ENCODE measurements around the gene TMEM9B.
A peak's percentile ranks its signal among the peaks of the same experiment; 100 is the strongest.
"Not testable (repeated sequence)": the region's sequence is repeated elsewhere in the genome, so short reads cannot be mapped to it uniquely, and the experiment has no call there.

TMEM9B gene

DNA sequence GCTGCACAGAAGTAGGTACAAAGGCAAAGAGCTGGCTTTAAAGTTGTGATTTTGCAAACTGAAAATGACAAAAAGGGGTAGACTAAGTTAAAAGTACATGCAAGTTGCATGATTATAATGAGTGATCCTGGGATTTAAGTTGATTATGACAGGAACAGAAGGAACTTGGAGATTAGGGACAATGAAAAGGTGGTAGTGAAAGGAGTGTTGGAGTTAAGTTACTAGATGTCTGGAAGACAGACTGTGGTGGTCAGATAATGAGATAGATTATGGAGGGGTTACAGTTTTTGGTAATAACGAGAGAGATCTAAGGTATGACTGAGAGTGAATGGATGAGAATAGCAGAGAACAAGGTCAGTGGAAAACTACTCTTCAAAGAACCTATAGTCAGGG is 7.7 kb upstream of the TMEM9B start:
- DNase-seq = no peak

- no peak for DNase-seq
Measured at GRCh38 chr11:8971196-8971923, 7.1 kb upstream of the TMEM9B start.

GRCh38 chr11:8967184-8967583 is 2.9 kb upstream of the TMEM9B start:
- no peak for DNase-seq

DNA sequence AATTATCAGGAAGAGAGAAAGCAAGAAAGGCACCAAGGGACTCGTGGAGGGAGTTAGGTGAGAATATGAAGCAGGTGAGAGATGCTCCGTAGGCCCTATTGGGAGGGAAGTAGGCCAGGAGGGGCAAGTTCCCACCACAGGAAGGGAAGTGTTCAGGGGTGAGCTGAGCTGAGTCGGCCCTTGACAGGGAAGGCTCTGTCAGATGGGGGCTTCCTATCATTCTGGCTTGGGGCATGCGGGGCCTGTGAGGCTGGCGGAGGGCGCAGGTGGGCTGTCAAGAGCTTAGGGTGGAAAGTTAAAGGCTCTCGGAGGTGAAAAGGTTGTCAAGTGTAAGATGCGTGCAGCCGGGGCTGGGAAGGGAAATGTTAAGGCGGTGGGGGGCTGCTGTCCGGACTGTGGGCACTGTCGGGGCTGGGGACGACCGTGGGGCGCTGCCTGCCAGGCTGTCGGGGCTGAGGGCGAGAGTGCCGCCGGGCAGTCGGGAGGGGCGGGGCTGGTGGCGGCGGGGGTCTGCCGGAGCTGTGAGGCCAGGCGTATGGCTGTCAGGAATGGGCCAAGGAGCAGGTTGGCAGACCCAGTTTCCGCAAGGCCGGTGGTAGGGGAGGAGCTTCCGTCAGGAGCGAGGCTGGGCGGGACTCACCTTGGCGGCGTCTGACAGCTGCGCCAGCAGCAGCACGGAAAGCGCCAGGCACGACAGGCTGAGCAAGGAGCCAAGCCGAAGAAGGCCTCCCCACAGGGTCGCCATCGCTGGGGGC is 496 bp downstream of the TMEM9B start:
- peak; percentile 84 for DNase-seq

DNA sequence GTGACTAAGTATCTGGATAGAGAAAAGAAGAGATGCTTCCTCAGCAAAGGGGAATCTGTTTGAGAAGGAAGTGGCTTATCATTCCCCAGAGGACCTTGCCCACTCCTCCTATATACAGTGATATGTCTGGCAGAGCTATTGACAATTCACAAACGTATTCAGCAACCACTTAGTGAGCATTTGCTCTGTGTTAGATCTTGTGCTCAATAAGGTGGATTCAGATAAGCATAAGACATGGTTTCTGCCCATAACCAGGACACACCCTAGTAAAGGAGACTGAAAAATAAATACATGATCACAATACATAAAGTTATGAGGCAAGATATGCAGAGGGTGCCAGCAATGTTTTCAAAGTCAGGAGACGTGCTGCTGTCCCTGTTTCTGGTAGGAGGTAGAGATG is 1.4 kb downstream of the TMEM9B start:
- DNase-seq = no peak

DNA sequence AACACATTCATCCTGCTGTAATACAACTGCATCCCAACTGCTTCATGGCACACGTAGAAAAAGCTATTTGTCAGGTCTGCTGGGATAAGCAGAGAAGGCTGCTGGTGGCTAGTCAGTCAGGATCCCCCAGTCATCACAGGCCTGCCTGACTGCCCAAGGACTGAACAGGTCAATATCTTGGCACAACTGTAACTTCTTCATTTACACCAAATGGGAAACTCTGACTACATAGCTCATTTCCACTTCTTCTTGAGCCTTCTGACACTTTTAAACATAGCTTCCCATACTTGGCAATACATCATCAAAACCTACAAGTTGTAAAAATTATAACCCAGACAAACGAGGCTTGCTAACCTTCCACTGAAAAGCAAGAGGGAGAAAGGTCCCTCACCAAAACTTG is 2.8 kb downstream of the TMEM9B start:
- DNase-seq = no peak

DNA sequence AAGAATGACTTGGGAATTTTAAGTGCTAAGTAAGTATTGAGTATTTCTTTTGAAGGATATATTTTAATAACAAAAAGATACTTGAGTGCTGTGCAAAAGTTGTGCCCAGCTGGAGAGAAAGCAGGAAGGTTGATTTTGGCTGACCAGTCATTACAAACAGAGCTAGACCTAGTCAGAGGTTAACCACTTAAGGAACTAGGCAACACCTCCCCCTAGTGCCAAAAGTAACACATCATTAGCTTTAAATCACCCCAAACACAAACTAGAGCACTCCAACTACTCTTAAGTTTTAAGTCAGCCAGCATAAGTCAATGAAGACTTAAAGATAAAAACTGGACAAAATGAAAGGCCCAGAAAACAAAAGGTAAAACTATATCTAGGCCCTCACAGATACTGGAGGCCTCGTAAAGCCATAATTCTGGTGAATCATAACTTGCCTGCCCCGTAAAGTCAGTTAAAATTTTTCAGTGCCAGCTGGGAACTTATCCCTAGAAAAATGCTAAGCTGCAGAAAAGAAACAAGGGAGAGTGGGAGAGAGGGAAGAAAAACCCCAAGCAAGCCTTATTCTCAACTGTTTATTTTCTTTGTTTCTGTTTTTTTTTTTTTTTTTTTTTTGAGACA is 4.6 kb downstream of the TMEM9B start:
- DNase-seq = peak; percentile 58

GRCh38 chr11:8956860-8957259 is 7.4 kb downstream of the TMEM9B start:
- no peak for DNase-seq

DNA sequence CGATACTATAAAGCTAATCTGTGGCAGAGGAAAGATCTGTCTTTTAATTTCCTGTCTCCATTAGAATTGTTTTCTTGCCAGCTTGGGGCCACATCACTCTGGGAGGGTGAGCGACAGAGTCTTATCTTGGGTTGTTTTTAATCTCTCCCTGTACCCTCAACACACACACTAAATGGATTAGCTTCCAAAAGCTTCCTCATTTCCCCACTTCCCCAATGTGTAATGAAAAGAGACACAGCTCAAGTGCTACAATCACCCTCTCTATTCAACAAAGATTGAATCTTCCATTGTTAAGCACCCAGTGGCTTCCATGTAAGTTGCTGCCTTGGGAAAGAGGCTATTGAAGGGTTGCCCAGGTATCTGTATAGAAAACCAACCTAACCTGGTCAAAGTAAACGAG is 15.4 kb downstream of the TMEM9B start:
- no peak for DNase-seq

DNA sequence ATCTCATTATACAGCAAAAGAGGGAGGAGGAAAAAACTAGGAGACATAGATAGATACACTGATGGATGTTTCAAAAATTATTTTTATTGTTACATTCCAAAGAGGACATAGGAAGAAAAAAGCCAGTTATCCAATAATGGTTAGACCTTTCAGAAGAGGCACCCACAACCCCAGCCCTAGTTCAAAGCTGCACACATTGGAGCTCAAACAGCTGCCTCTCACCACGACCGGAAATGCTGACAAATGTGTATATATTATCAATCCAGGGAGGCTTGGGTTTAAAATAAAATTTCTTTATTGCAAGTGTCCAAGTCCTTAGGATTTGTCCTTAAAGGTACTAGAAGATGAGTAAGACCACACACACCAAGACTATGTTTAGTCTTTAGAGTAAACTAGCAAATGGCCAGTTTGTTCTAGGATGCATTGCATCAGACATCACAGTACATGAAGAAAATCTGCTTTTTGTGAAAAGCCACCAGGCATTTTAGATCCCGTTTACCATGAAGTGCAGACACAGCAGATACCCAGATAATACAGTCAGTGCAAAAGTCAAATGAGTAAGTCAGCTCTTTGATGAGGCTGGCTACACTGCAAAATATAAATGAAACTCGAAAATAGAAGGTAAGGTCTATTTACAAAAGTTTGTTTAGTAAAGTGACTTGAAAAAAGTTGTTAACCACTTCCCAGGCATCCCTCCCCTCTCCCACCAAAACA is 16.9 kb downstream of the TMEM9B start:
- no peak for DNase-seq

DNA sequence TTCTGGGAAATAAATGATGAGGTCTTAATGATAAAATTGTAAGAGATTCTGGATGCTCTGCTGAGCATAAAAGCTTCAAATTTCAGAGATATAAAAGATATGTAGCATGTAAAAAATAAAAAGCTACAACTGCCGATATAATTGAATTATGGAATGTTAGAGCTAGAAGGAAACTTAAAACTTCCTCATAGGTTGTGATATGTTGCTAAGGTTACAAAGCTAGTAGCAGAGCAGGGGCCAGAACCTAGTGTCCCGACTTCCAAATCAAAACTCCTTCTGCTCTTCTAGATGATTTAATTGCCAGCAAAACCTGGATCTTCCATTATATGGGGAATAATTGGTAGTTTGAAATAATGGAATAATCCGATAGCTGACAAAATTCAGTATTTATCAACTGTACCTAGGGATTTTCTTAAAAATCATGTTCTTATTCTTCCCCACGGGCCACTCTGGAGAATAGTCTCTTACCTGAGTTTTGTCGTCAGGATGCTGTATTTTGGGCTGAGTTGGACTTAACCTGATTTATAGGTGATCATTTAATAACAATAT is 21.6 kb downstream of the TMEM9B start, which contains the start of gene ASCL3:
Gene ASCL3 (minus strand): TSS at position 499 of the 549 bp plus-strand sequence. CDS start 4,855 bp downstream, outside the sequence.
- no peak for DNase-seq

- no peak for DNase-seq
Measured at GRCh38 chr11:8941341-8942103, 22.7 kb downstream of the TMEM9B start.

GRCh38 chr11:8937659-8938058 is 26.6 kb downstream of the TMEM9B start:
- DNase-seq = no peak

- DNase-seq = no peak
Measured at GRCh38 chr11:8937159-8937558, 27.1 kb downstream of the TMEM9B start.

GRCh38 chr11:8935789-8936188 is 28.5 kb downstream of the TMEM9B start:
- not testable (repeated sequence) for DNase-seq

GRCh38 chr11:8934742-8935488 is 29.3 kb downstream of the TMEM9B start:
- no peak for DNase-seq

DNA sequence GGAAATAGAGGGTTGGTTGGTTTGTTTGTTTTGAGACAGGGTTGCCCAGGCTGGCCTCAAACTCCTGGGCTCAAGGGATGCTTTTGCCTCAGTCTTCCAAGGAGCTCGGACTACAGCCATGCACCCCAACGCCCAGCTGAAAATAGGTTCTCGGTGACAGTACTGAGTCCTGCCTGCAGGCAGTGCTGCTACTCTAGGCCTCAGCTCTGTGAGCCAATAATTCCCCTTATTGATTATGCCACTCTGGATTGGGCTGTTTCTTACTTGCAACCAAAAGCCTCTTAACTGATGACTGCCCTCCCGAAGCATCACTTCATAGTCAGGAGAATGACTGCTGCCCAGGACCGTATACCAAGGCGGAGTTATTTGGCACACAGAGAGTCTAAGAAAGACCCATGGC is 30.3 kb downstream of the TMEM9B start:
- DNase-seq = no peak

GRCh38 chr11:8932564-8933180 is 31.6 kb downstream of the TMEM9B start, which contains the start of gene C11orf16:
C11orf16 (minus strand) TSS chr11:8932947; CDS start chr11:8932308, 639 bp downstream.
- peak; percentile 38 for DNase-seq

DNA sequence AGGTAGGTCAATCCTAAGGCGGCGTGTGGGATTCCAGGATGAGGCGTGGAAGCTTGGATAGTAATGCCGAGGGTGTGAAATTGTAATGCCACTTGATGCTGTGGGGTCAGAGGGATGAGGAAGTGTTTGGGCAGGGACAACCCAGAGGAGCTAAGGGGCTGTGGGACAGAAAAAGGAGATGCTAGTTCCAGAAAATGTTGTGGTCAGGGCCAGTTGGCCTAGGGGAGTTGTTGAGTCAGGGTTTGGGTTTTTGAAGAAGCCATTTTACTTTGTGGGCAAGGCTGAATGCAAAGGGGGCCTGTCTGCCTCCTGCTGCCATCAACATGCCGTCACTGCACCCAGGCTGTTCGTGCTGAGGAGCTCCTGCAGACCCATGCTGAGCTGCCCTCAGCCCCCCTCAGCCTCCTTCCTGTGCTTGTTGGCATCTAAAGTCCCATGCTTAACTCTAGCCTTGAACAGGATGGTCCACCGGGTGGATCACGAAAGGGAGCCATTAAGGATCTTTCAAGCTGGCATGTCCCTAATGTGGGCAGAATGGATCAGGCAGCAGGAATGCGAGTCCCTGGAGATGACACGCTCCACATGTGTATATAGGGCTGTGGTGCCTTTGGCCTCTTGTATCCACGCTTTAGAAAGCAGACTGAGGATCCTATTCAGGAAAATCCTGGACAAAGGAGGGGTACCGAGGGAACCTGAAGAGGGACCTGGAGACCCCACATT is 33.6 kb downstream of the TMEM9B start:
- no peak for DNase-seq

DNA sequence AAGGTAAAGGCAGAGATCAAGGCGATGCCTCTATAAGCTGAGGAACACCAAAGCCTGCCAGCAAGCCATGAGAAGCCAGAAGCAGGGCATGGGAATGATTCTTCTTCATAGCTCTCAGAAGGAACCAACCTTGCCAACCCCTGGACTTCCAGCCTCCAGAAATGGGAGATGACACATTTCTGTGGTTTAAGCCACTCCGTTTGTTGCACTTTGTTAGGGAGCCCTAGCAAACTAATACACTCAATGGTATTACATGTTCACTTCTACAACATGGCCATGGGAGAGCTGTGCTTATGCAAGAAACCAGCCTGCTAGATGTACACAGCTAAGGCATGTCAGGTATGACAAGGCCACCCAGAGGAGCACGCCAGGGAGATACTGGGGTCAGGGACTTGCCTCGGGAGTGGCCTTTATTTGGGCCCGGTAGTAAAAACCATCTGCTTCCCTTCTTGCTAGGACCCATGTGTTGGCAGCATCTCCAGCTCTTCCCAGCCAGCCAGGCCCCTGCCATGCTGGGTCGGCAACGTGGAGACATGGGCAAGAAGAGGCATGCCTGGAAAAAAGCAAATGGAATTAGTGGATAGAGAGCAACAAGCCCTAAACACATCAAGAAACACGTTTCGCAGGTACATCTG is 35.1 kb downstream of the TMEM9B start:
- no peak for DNase-seq

Measured in NCI-H146 (cell line).